Caco-2 (cell line): Measurements from ENCODE around the gene PPFIA4. TPM values are rescaled to one million over a fixed set of nuclear protein-coding genes. Genes with fewer than 3 reads are reported as not detected.

ENCODE experiments used
- total RNA-seq: library from RNA; stranded (reverse); gene quantifications from 2 replicates; pipeline ENCODE4 v1.2.3, GENCODE V29; 2022

The PPFIA4 gene
- total RNA-seq, 1 experiment from 2014 or later, result 9.4 TPM

Other genes starting within 250 kb of the PPFIA4 start
- 62.7 and 67.5 TPM in 2 replicates for gene KDM5B, start 218.1 kb upstream of the PPFIA4 start, total RNA-seq
- gene PCAT6, start 215.5 kb upstream of the PPFIA4 start, total RNA-seq, result 1.4 TPM in 1 of 2 replicates, not detected in the other
- gene RABIF, start 137.3 kb upstream of the PPFIA4 start, total RNA-seq, result 9.2 and 9.6 TPM in 2 replicates
- 23.2 and 23.6 TPM in 2 replicates for gene KLHL12, start 99.3 kb upstream of the PPFIA4 start, total RNA-seq
- 68.3 and 71.4 TPM in 2 replicates for gene ADIPOR1, start 68.2 kb upstream of the PPFIA4 start, total RNA-seq
- 28.0 and 29.6 TPM in 2 replicates for gene CYB5R1, start 59.2 kb upstream of the PPFIA4 start, total RNA-seq
- 62.8 and 74.3 TPM in 2 replicates for gene TMEM183A, start 19.1 kb upstream of the PPFIA4 start, total RNA-seq
- gene MYOG, start 59.5 kb downstream of the PPFIA4 start, total RNA-seq, result not detected in 2 replicates
- 46.0 and 50.4 TPM in 2 replicates for gene ADORA1, start 101.2 kb downstream of the PPFIA4 start, total RNA-seq
- 19.7 and 25.9 TPM in 2 replicates for gene MYBPH, start 149.3 kb downstream of the PPFIA4 start, total RNA-seq
- 199 and 235 TPM in 2 replicates for gene CHI3L1, start 160.2 kb downstream of the PPFIA4 start, total RNA-seq
- gene CHIT1, start 203.2 kb downstream of the PPFIA4 start, total RNA-seq, result not detected in 2 replicates